Upper lobe of left lung (tissue), 6 donors: ENCODE results near the gene ARID3B. TPM values are rescaled to one million over a fixed set of nuclear protein-coding genes. Genes with fewer than 3 reads are reported as not detected.
A peak's percentile ranks its signal among the peaks of the same experiment; 100 is the strongest.

Experiments
- ATAC-seq, 2 donors: fragments of 200-7000 bp; cut with Tn5 transposase; one replicate each; pipeline ENCODE4 v1.9.1; 2022; ENCODE audit warnings: mild to moderate bottlenecking in 2 of 2, moderate library complexity in 2 of 2; ENCODE audit not compliant: low FRiP score in 2 of 2
- DNase-seq, 2 donors: peaks; one replicate each; pipeline ENCODE4 v3.0.0-alpha.2; 2019 to 2020
- H3K27ac ChIP-seq, 4 donors: fragments of 200-600 bp; sonication (generic); one replicate each; pipeline ENCODE4 v1.5.1; 2016 to 2019
- H3K27me3 ChIP-seq, 4 donors: fragments of 200-600 bp; sonication (generic); one replicate each; pipeline ENCODE4 v1.5.1; 2017 to 2019
- H3K36me3 ChIP-seq, 4 donors: fragments of 200-600 bp; sonication (generic); one replicate each; pipeline ENCODE4 v1.5.1; 2016 to 2019
- H3K4me1 ChIP-seq, 4 donors: fragments of 200-600 bp; sonication (generic); one replicate each; pipeline ENCODE4 v1.5.1; 2018 to 2019
- H3K4me3 ChIP-seq, 4 donors: fragments of 200-600 bp; sonication (generic); one replicate each; pipeline ENCODE4 v1.5.1; 2017 to 2019; ENCODE audit warnings: mild to moderate bottlenecking in 2 of 4, moderate library complexity in 1 of 4
- H3K9me3 ChIP-seq, 4 donors: fragments of 200-600 bp; sonication (generic); one replicate each; pipeline ENCODE4 v1.5.1; 2018 to 2019
- EP300 ChIP-seq, 4 donors: sonication (generic); formaldehyde crosslinking; IDR thresholded peaks; one replicate each; pipeline ENCODE4 v1.5.1; 2017; ENCODE audit warnings: antibody characterized with exemption in 4 of 4, control low read depth in 2 of 4
- POLR2A ChIP-seq, 4 donors: fragments of 450-650 bp; IDR thresholded peaks; one replicate each; pipeline ENCODE4 v1.5.1; 2016 to 2017; ENCODE audit warnings: antibody characterized with exemption in 4 of 4, mild to moderate bottlenecking in 2 of 4
- POLR2AphosphoS5 ChIP-seq, 2 donors: sonication (generic); formaldehyde crosslinking; IDR thresholded peaks; one replicate each; pipeline ENCODE4 v1.5.1; 2017; ENCODE audit warnings: antibody characterized with exemption in 2 of 2
- WGBS, 2 donors: methylation state at CpG; one replicate each; pipeline ENCODE4 v1.1.5; 2017 to 2018; 5-methylcytosine and 5-hydroxymethylcytosine counted together
- total RNA-seq, 6 donors: library from RNA; depleted of rRNA in 4 of 6; stranded (reverse); fragments of >200 nt in 4 of 6; gene quantifications; one replicate each; pipeline versions ENCODE4 v1.1.0 to v1.2.1, GENCODE V29; 2016 to 2021
- TF ChIP-seq, protein P1 (sequence below), 6 experiments: fragments of 450-650 bp in 4 of 6; fragments of 200-600 bp in 2 of 6; sonication (generic) in 2 of 6; IDR thresholded peaks; one replicate each; pipeline ENCODE4 v1.5.1; 2016 to 2019; ENCODE audit warnings: antibody characterized with exemption in 6 of 6
- donor health status: DM: no; HTN: no; CAD: no; lungs with moderate emphysema.
- donor health status: DM: no; HTN: yes; CAD: no; lungs with severe emphysema.

The ARID3B gene
- total RNA-seq, 6 donors from 2014 or later = 11.0 to 36.7 (median 14.6) TPM

DNA sequence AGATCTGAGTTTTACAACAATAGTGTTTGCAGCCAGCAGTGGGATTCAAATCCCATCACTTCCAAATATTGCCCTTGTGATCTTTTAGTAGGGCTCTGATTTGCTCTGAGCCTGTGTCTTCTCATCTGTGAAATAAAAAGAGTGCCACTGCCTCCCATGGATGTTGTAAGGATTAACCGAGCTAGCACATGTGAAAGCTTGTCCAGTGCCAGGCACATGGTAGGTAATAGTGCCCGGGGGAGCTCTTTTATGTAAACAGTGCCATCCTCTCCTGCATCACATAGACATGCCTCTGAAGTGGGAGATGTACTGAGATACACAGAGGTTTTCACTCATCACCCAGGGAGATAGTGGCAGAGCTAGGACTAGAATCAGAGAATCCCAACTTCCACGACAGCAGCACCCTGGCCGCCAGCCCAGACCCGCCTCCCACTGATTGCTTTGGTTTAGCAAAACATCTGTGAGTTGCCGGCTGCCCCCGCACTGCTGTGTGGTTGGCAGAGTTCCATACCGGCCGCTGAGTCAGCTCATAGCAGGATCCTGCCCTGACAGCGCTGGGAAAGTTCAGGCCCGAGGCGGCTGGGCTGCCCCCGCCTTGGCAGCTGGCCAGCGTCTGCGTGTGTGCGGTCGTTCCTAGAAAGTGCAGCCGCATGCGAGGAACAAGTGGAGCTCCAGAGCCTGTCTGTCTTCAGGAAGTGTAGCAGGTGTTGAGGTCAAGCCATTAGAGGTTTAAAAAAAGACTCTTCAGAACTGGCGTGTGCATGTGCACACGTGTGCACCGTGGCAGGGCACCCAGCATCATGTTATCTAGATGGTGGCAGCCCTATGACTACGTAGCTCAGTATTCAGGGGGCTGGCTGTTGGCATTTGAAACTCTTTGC is 5.0 kb downstream of the ARID3B start:
- H3K36me3 ChIP-seq = peaks cover 0 to 27% (median 3%) of the 10 kb centered on the region in 4 donors
- H3K27ac ChIP-seq = peak overlapping the region in 1 of 4 donors; percentile 12
- no peaks in the 10 kb centered on the region for H3K9me3 ChIP-seq
- TF ChIP-seq, protein P1, sequence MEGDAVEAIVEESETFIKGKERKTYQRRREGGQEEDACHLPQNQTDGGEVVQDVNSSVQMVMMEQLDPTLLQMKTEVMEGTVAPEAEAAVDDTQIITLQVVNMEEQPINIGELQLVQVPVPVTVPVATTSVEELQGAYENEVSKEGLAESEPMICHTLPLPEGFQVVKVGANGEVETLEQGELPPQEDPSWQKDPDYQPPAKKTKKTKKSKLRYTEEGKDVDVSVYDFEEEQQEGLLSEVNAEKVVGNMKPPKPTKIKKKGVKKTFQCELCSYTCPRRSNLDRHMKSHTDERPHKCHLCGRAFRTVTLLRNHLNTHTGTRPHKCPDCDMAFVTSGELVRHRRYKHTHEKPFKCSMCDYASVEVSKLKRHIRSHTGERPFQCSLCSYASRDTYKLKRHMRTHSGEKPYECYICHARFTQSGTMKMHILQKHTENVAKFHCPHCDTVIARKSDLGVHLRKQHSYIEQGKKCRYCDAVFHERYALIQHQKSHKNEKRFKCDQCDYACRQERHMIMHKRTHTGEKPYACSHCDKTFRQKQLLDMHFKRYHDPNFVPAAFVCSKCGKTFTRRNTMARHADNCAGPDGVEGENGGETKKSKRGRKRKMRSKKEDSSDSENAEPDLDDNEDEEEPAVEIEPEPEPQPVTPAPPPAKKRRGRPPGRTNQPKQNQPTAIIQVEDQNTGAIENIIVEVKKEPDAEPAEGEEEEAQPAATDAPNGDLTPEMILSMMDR (IDR thresholded peaks at IDR 0.05) = peak in 1 of 6 experiments; percentile 14
- TF ChIP-seq EP300 (IDR thresholded peaks at IDR 0.05) = peak in 2 of 4 donors; percentile 55 to 67
- peak; percentile 94 for TF ChIP-seq POLR2AphosphoS5 (IDR thresholded peaks at IDR 0.05)
- no peak for TF ChIP-seq POLR2A (IDR thresholded peaks at IDR 0.05)
- DNase-seq (peak; percentile 95 to 98), ATAC-seq (peak; percentile 90 to 94)
- H3K4me3 ChIP-seq = no peak overlapping the region
- peaks cover 25 to 62% (median 31%) of the 10 kb centered on the region in 4 donors for H3K4me1 ChIP-seq
- 1% methylated on average over 22 to 23 of the region's 23 CpGs for WGBS, 2 donors
- H3K27me3 ChIP-seq = no peaks in the 10 kb centered on the region

DNA sequence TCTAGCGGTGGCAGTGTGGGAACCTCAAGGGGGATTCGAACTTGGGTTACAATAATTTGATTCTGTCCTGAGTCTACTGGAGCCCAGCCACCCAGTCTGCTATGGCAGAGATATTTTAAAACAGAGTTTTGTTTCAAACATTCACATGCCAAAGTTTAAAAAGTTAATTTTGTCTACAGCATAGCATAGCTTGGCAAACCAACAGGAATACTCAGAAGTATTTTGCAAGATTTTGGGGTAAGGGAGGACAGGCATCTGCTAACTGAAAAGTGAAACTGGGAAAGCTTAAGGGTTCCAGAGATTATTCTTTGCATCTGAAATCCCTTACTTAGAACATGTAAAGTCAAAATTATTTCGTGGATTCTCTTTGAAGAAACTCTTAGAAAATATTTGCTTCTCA is 6.6 kb downstream of the ARID3B start:
- WGBS, 2 donors = 83 to 85% methylated on average over 3 of the region's 3 CpGs
- Histone ChIP-seq H3K27me3 (no peaks in the 10 kb centered on the region), H3K36me3 (peaks cover 0 to 38% (median 3%) of the 10 kb centered on the region in 4 donors), H3K27ac (no peak overlapping the region), H3K4me1 (peaks cover 17 to 49% (median 25%) of the 10 kb centered on the region in 4 donors), H3K9me3 (no peaks in the 10 kb centered on the region), H3K4me3 (no peak overlapping the region)
- TF ChIP-seq POLR2A (IDR thresholded peaks at IDR 0.05) = no peak
- TF ChIP-seq, protein P1 (IDR thresholded peaks at IDR 0.05) = no peak
- TF ChIP-seq POLR2AphosphoS5 (IDR thresholded peaks at IDR 0.05) = no peak
- TF ChIP-seq EP300 (IDR thresholded peaks at IDR 0.05) = no peak
- no peak for ATAC-seq
- no peak for DNase-seq

GRCh38 chr15:74548241-74548640 is 7.2 kb downstream of the ARID3B start:
- DNase-seq = no peak
- H3K9me3 ChIP-seq = no peaks in the 10 kb centered on the region
- no peak overlapping the region for H3K4me3 ChIP-seq
- peaks cover 0 to 43% (median 3%) of the 10 kb centered on the region in 4 donors for H3K36me3 ChIP-seq
- H3K27ac ChIP-seq = no peak overlapping the region
- peaks cover 17 to 43% (median 21%) of the 10 kb centered on the region in 4 donors for H3K4me1 ChIP-seq
- no peak for TF ChIP-seq POLR2AphosphoS5 (IDR thresholded peaks at IDR 0.05)
- TF ChIP-seq, protein P1 (IDR thresholded peaks at IDR 0.05) = no peak
- TF ChIP-seq POLR2A (IDR thresholded peaks at IDR 0.05) = no peak
- TF ChIP-seq EP300 (IDR thresholded peaks at IDR 0.05) = no peak
- ATAC-seq = no peak
- H3K27me3 ChIP-seq = no peaks in the 10 kb centered on the region
- 64 to 72% methylated on average over 5 of the region's 5 CpGs for WGBS, 2 donors

DNA sequence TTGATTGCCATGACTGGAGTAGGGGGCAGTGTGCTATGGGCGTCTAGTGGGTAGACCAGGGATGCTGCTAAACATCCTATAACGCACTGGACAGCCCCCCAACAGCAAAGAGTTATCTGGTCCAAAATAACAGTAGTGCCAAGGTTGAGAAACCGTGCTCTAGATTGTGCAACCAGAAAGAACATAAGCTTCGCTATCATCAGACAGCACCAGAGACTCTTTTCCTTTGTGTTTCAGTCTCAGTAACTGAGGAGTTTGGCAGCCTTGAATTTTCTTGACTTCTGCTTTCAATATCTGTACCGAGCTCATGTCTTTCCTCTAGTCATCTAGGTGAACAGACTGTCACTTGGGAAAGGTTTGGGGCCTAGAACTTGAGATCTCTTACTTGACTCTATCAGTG is 8.8 kb downstream of the ARID3B start:
- Histone ChIP-seq H3K27me3 (no peaks in the 10 kb centered on the region), H3K9me3 (no peaks in the 10 kb centered on the region), H3K36me3 (peaks cover 0 to 45% (median 2%) of the 10 kb centered on the region in 4 donors), H3K4me1 (peaks cover 17 to 43% (median 20%) of the 10 kb centered on the region in 4 donors), H3K4me3 (no peak overlapping the region), H3K27ac (no peak overlapping the region)
- ATAC-seq (no peak), DNase-seq (no peak)
- 74 to 78% methylated on average over 4 to 5 of the region's 5 CpGs for WGBS, 2 donors
- TF ChIP-seq, protein P1 (IDR thresholded peaks at IDR 0.05) = no peak
- TF ChIP-seq EP300 (IDR thresholded peaks at IDR 0.05) = no peak
- no peak for TF ChIP-seq POLR2A (IDR thresholded peaks at IDR 0.05)
- TF ChIP-seq POLR2AphosphoS5 (IDR thresholded peaks at IDR 0.05) = no peak
